ENCODE measurements around the gene NSDHL. TPM values are rescaled to one million over a fixed set of nuclear protein-coding genes. Genes with fewer than 3 reads are reported as not detected.

NSDHL gene
- total RNA-seq, 2 donors from 2014 or later, result 5.3 to 23.1 TPM

- Histone ChIP-seq H3K9me3 (no peaks in the 10 kb centered on the region), H3K4me1 (ENCODE audit: control insufficient read depth in 1 of 2, low read depth in 2 of 2) (no peaks in the 10 kb centered on the region), H3K27ac (no peak overlapping the region), H3K27me3 (replicated peaks; ENCODE audit: insufficient read depth) (no peaks in the 10 kb centered on the region), H3K4me3 (no peak overlapping the region), H3K36me3 (peaks cover 7% of the 10 kb centered on the region)
- DNase-seq (ENCODE audit: low spot score) (no peak), ATAC-seq (ENCODE audit: insufficient number of reproducible peaks, low FRiP score, low read depth) (no peak)
- no peak for TF ChIP-seq CTCF (IDR thresholded peaks at IDR 0.05)
These were observed 40.4 kb downstream of the NSDHL start for GRCh38 chrX:152871260-152871659.

GRCh38 chrX:152872522-152872921 lies 41.7 kb downstream of the NSDHL start:
- Histone ChIP-seq H3K36me3 (peaks cover 7% of the 10 kb centered on the region), H3K27me3 (replicated peaks; ENCODE audit: insufficient read depth) (no peaks in the 10 kb centered on the region), H3K4me1 (ENCODE audit: control insufficient read depth in 1 of 2, low read depth in 2 of 2) (no peaks in the 10 kb centered on the region), H3K27ac (no peak overlapping the region), H3K4me3 (no peak overlapping the region), H3K9me3 (no peaks in the 10 kb centered on the region)
- ATAC-seq (ENCODE audit: insufficient number of reproducible peaks, low FRiP score, low read depth), result no peak
- no peak for TF ChIP-seq CTCF (IDR thresholded peaks at IDR 0.05)
- DNase-seq (ENCODE audit: low spot score), result no peak

GRCh38 chrX:152873361-152873760 lies 42.5 kb downstream of the NSDHL start:
- DNase-seq (ENCODE audit: low spot score) (no peak), ATAC-seq (ENCODE audit: insufficient number of reproducible peaks, low FRiP score, low read depth) (no peak)
- peaks cover 7% of the 10 kb centered on the region for H3K36me3 ChIP-seq
- H3K9me3 ChIP-seq, result no peaks in the 10 kb centered on the region
- H3K27me3 ChIP-seq (replicated peaks; ENCODE audit: insufficient read depth), result no peaks in the 10 kb centered on the region
- no peak overlapping the region for H3K4me3 ChIP-seq
- no peak for TF ChIP-seq CTCF (IDR thresholded peaks at IDR 0.05)
- H3K4me1 ChIP-seq (ENCODE audit: control insufficient read depth in 1 of 2, low read depth in 2 of 2), result no peaks in the 10 kb centered on the region
- no peak overlapping the region for H3K27ac ChIP-seq

GRCh38 chrX:152876931-152877840 lies 46.3 kb downstream of the NSDHL start:
- no peaks in the 10 kb centered on the region for H3K36me3 ChIP-seq
- TF ChIP-seq CTCF (IDR thresholded peaks at IDR 0.05), result no peak
- H3K27ac ChIP-seq, result no peak overlapping the region
- no peak overlapping the region for H3K4me3 ChIP-seq
- ATAC-seq (ENCODE audit: insufficient number of reproducible peaks, low FRiP score, low read depth) (no peak), DNase-seq (ENCODE audit: low spot score) (no peak)
- H3K27me3 ChIP-seq (replicated peaks; ENCODE audit: insufficient read depth), result no peaks in the 10 kb centered on the region
- no peaks in the 10 kb centered on the region for H3K4me1 ChIP-seq (ENCODE audit: control insufficient read depth in 1 of 2, low read depth in 2 of 2)
- H3K9me3 ChIP-seq, result no peaks in the 10 kb centered on the region

- DNase-seq (ENCODE audit: low spot score) (no peak), ATAC-seq (ENCODE audit: insufficient number of reproducible peaks, low FRiP score, low read depth) (no peak)
- TF ChIP-seq CTCF (IDR thresholded peaks at IDR 0.05), result no peak
- no peaks in the 10 kb centered on the region for H3K4me1 ChIP-seq (ENCODE audit: control insufficient read depth in 1 of 2, low read depth in 2 of 2)
- no peaks in the 10 kb centered on the region for H3K9me3 ChIP-seq
- no peak overlapping the region for H3K4me3 ChIP-seq
- no peaks in the 10 kb centered on the region for H3K27me3 ChIP-seq (replicated peaks; ENCODE audit: insufficient read depth)
- no peaks in the 10 kb centered on the region for H3K36me3 ChIP-seq
- H3K27ac ChIP-seq, result no peak overlapping the region
These were observed 48.3 kb downstream of the NSDHL start for GRCh38 chrX:152878976-152879755.

Measured in thoracic aorta (tissue), 2 donors.